HG03378 (cell line): ENCODE data around the gene RMRP.

ENCODE experiments used
- ATAC-seq: cut with Tn5 transposase; IDR thresholded peaks from one replicate; pipeline ENCODE4 v1.9.1; 2021; ENCODE audit warnings: mild to moderate bottlenecking, moderate library complexity; ENCODE audit not compliant: unreplicated experiment

RMRP gene

GRCh38 chr9:35666045-35666444, 8.2 kb upstream of the RMRP start:
- no peak for ATAC-seq

- no peak for ATAC-seq
Measured at GRCh38 chr9:35665471-35665818, 7.6 kb upstream of the RMRP start.

- ATAC-seq = peak; percentile 39
Measured at GRCh38 chr9:35664531-35665470, 7.0 kb upstream of the RMRP start, which contains the start of gene ARHGEF39. Gene ARHGEF39 (minus strand): TSS chr9:35665195. CDS start chr9:35665169, 26 bp downstream.

GRCh38 chr9:35662437-35662836, 4.6 kb upstream of the RMRP start:
- no peak for ATAC-seq

GRCh38 chr9:35661756-35662350, 4.0 kb upstream of the RMRP start:
- no peak for ATAC-seq

- ATAC-seq = no peak
Measured at GRCh38 chr9:35660966-35661415, 3.2 kb upstream of the RMRP start.

- ATAC-seq = no peak
Measured at GRCh38 chr9:35659340-35659739, 1.5 kb upstream of the RMRP start.

- no peak for ATAC-seq
Measured at GRCh38 chr9:35658968-35659220, 1.1 kb upstream of the RMRP start.

GRCh38 chr9:35658137-35658967, 533 bp upstream of the RMRP start, which contains the start of gene CCDC107:
Gene CCDC107 (plus strand): TSS chr9:35658292. CDS start chr9:35658380, 88 bp downstream.
- ATAC-seq = peak; percentile 44

- ATAC-seq = no peak
Measured at GRCh38 chr9:35656831-35657545, 831 bp downstream of the RMRP start.

- ATAC-seq = no peak
Measured at GRCh38 chr9:35656348-35656747, 1.5 kb downstream of the RMRP start.

GRCh38 chr9:35653611-35654010, 4.2 kb downstream of the RMRP start:
- ATAC-seq = no peak

- ATAC-seq = no peak
Measured at GRCh38 chr9:35652829-35653209, 5.0 kb downstream of the RMRP start.

GRCh38 chr9:35651956-35652828, 5.6 kb downstream of the RMRP start:
- ATAC-seq = no peak

GRCh38 chr9:35650341-35651158, 7.3 kb downstream of the RMRP start, which contains the start of gene SIT1:
Gene SIT1 (minus strand): TSS chr9:35650931. CDS start chr9:35650853, 78 bp downstream.
- ATAC-seq = no peak

GRCh38 chr9:35649431-35650340, 8.1 kb downstream of the RMRP start:
- no peak for ATAC-seq

GRCh38 chr9:35646533-35647265, 11.1 kb downstream of the RMRP start:
- peak; percentile 77 for ATAC-seq
